HG03159 (cell line): ENCODE results near the gene CAPRIN2.

Experiments
- ATAC-seq: cut with Tn5 transposase; IDR thresholded peaks from one replicate; pipeline ENCODE4 v1.9.1; 2021; ENCODE audit warnings: mild to moderate bottlenecking, moderate library complexity; ENCODE audit not compliant: unreplicated experiment

The CAPRIN2 gene

GRCh38 chr12:30763053-30763452, 8.3 kb upstream of the CAPRIN2 start:
- no peak for ATAC-seq

GRCh38 chr12:30761730-30762129, 7.0 kb upstream of the CAPRIN2 start:
- ATAC-seq = no peak

- ATAC-seq = no peak
These were observed 2.6 kb upstream of the CAPRIN2 start for GRCh38 chr12:30757316-30757715.

- no peak for ATAC-seq
These were observed 1.3 kb upstream of the CAPRIN2 start for GRCh38 chr12:30756074-30756473.

- no peak for ATAC-seq
These were observed 628 bp upstream of the CAPRIN2 start for GRCh38 chr12:30755395-30755762.

GRCh38 chr12:30754383-30754749, 385 bp downstream of the CAPRIN2 start:
- ATAC-seq = peak; percentile 35

GRCh38 chr12:30753751-30754382, 884 bp downstream of the CAPRIN2 start:
- ATAC-seq = no peak

- ATAC-seq = no peak
These were observed 1.5 kb downstream of the CAPRIN2 start for GRCh38 chr12:30753233-30753632.

GRCh38 chr12:30752255-30752654, 2.5 kb downstream of the CAPRIN2 start:
- no peak for ATAC-seq

- ATAC-seq = no peak
These were observed 6.6 kb downstream of the CAPRIN2 start for GRCh38 chr12:30748147-30748546.

GRCh38 chr12:30746190-30746589, 8.6 kb downstream of the CAPRIN2 start:
- ATAC-seq = no peak

- no peak for ATAC-seq
These were observed 10.4 kb downstream of the CAPRIN2 start for GRCh38 chr12:30744321-30744720.

GRCh38 chr12:30740274-30740673, 14.5 kb downstream of the CAPRIN2 start:
- ATAC-seq = no peak

GRCh38 chr12:30739020-30739419, 15.7 kb downstream of the CAPRIN2 start:
- ATAC-seq = no peak

- no peak for ATAC-seq
These were observed 21.7 kb downstream of the CAPRIN2 start for GRCh38 chr12:30732954-30733637.

- no peak for ATAC-seq
These were observed 24.7 kb downstream of the CAPRIN2 start for GRCh38 chr12:30730011-30730410.

GRCh38 chr12:30729547-30729946, 25.2 kb downstream of the CAPRIN2 start:
- ATAC-seq = no peak

- ATAC-seq = no peak
These were observed 28.1 kb downstream of the CAPRIN2 start for GRCh38 chr12:30726647-30727046.

GRCh38 chr12:30725739-30726138, 29.0 kb downstream of the CAPRIN2 start:
- ATAC-seq = no peak

- ATAC-seq = no peak
These were observed 35.7 kb downstream of the CAPRIN2 start for GRCh38 chr12:30719060-30719459.

GRCh38 chr12:30707613-30708342, 47.0 kb downstream of the CAPRIN2 start:
- ATAC-seq = no peak

- ATAC-seq = no peak
These were observed 48.3 kb downstream of the CAPRIN2 start for GRCh38 chr12:30706476-30706875.
